KOPT-K1 (cell line): Measurements from ENCODE around the gene OVOL1.

Experiments
- H3K27ac ChIP-seq: fragments of 200-600 bp; sonication (generic); 2 replicates; pipeline ENCODE4 v1.5.1; 2016; ENCODE audit warnings: antibody characterized with exemption, mild to moderate bottlenecking, low read depth, low read length; ENCODE audit not compliant: poor library complexity, severe bottlenecking
- H3K36me3 ChIP-seq: fragments of 200-600 bp; sonication (generic); 2 replicates; pipeline ENCODE4 v1.5.1; 2017; ENCODE audit warnings: antibody characterized with exemption, mild to moderate bottlenecking, low read length, moderate library complexity; ENCODE audit not compliant: insufficient read depth
- H3K9me3 ChIP-seq: fragments of 200-600 bp; sonication (generic); 2 replicates; pipeline ENCODE4 v1.5.1; 2017; ENCODE audit warnings: antibody characterized with exemption, low read length, mild to moderate bottlenecking; ENCODE audit not compliant: insufficient read depth, poor library complexity, severe bottlenecking

OVOL1 gene

DNA sequence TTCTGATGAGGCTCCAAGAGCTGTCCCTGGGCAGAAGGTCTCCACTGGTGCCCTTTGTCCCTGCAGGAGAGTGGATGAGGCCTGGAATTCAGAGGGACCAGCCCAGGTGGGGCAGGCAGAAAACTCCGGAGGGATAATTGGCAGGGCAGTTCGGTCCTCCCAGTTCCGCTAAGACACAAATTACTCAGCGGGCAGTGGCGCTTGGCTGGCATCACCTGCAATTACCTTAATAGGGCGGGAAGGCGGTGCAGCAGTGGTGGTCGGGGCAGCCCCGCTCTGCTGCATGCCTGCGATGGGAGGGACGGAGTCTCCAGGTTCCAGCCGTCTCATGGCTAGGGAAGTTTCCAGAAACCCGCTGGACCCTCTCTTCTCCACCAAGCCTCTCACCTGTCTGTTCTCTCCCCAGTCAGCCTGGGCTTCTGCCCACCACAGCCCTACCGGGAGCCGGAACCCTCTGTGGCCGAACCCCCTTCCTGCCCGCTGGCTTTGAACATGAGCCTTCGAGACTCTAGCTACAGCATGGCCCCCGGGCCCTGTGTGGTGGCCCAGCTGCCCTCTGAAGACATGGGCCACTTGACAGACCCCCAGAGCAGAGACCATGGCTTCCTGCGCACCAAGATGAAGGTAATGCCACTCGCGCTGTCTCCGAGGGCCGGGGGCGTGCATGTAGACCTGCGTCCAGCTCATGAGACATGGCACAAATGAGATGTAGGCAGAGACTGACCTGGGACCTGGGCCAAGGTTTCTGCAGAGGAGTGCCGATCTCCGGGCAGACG lies 7.0 kb downstream of the OVOL1 start:
- Histone ChIP-seq H3K36me3 (no peaks in the 10 kb centered on the region), H3K27ac (no peak overlapping the region), H3K9me3 (no peaks in the 10 kb centered on the region)

DNA sequence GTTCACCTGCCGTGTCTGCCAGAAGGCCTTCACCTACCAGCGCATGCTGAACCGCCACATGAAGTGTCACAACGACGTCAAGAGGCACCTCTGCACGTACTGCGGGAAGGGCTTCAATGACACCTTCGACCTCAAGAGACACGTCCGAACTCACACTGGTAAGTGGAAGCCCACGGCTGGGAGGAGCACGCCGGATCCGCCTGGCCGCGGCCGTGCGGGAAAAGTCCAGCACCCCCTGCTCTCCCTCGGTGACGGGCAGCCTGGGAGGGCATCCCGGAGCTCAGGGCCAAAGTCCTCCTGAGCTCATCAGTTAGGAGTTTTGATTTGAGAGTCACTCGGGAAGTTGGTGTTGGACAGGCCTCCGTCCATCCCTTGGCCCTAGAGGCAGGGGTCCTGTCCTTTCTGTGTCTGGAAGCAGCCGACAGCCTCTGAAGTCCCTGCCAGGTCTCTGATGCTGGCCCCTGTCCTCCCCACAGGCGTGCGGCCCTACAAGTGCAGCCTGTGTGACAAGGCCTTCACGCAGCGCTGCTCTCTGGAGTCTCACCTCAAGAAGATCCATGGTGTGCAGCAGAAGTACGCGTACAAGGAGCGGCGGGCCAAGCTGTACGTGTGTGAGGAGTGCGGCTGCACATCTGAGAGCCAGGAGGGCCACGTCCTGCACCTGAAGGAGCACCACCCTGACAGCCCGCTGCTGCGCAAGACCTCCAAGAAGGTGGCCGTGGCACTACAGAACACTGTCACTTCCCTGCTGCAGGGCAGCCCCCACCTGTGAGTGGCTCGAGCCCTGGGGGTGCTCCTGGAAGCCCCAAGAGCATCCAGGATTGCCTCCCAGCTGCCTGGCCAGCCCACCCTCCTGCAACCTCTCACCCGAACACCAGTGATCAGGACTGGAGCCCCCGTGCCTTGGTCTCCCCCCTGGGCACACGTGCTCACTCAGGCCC lies 8.0 kb downstream of the OVOL1 start:
- H3K27ac ChIP-seq: no peak overlapping the region
- no peaks in the 10 kb centered on the region for H3K9me3 ChIP-seq
- H3K36me3 ChIP-seq: no peaks in the 10 kb centered on the region

DNA sequence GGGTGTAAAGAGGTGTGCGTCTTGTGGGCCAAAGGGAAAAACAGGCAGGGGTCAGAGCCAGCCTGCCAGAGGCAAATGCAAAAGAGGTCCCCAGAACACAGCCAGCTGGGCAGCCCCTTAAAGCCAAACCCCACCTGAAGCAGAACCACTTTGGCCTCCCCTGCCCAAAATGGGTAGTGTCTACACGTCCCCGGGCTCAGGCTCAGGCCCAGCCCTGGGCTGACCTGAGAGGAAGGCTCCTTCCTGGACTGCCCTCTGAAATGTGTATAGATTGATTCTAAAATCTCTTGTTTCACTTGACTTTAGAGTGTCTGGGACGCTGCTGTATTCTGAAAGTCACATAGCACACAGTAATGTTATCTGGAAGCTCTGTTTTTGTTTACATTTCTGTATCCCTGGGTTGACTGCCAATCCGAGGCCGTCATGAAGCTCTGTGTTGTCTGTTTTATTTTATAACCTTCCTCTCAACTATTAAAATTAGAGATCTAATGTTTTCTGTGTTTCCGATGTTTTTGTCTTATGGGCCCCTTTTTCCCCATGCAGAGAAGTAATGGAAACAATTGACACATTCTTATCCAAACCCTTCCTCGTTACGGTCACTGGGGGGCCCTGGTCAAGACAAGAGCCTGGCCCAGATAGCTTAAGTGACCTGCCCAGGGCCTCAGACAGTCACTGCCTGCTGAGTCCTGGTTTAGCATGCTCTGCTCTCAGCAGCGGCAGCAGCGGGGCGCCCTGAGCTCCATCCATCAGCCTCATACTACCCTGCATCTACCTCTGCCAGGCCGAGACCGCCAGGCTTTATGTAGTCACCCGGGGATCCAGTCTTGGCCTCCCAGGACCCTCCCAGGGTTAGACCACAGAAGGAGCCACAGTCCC lies 10.1 kb downstream of the OVOL1 start:
- Histone ChIP-seq H3K27ac (no peak overlapping the region), H3K36me3 (no peaks in the 10 kb centered on the region)

DNA sequence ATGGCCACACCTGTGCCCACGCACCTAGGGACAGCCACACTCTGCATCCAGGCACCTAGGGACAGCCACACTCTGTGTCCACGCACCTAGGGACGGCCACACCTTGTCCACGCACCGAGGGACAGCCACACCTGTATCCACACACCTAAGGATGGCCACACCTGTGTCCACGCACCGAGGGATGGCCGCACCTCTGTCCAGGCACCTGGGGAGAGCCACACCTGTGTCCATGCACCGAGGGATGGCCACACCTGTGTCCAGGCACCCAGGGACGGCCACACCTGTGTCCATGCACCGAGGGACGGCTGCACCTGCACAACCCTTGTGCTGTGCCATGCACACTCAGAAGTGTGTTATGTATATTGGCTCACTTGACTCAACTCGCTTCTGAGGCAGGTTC lies 10.8 kb downstream of the OVOL1 start:
- Histone ChIP-seq H3K36me3 (no peaks in the 10 kb centered on the region), H3K27ac (no peak overlapping the region), H3K9me3 (no peaks in the 10 kb centered on the region)

More for the DNA sequence above, 10.1 kb downstream of the OVOL1 start:
- H3K9me3 ChIP-seq: no peaks in the 10 kb centered on the region

DNA sequence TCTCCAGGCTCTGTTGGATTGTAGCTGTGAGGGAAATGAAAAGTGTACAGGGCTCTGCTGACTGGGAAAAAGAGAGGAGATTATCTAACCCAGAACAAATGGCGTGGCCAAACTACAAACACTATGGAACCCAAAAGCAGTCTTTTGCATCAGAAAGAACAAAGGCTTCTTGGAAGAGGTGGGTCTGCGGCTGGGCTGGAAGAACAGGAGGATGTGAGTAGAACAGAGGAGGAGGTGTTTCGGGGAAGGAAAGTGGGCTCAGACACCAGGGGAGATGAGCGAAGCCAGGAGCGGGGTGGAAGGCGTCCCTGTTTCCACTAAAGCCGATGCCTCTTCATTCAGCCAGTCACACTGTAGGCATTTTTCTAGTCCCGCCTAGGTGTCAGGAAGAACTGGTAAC lies 12.0 kb downstream of the OVOL1 start:
- no peaks in the 10 kb centered on the region for H3K36me3 ChIP-seq
- H3K9me3 ChIP-seq: no peaks in the 10 kb centered on the region
- H3K27ac ChIP-seq: peak overlapping the region; percentile 18

DNA sequence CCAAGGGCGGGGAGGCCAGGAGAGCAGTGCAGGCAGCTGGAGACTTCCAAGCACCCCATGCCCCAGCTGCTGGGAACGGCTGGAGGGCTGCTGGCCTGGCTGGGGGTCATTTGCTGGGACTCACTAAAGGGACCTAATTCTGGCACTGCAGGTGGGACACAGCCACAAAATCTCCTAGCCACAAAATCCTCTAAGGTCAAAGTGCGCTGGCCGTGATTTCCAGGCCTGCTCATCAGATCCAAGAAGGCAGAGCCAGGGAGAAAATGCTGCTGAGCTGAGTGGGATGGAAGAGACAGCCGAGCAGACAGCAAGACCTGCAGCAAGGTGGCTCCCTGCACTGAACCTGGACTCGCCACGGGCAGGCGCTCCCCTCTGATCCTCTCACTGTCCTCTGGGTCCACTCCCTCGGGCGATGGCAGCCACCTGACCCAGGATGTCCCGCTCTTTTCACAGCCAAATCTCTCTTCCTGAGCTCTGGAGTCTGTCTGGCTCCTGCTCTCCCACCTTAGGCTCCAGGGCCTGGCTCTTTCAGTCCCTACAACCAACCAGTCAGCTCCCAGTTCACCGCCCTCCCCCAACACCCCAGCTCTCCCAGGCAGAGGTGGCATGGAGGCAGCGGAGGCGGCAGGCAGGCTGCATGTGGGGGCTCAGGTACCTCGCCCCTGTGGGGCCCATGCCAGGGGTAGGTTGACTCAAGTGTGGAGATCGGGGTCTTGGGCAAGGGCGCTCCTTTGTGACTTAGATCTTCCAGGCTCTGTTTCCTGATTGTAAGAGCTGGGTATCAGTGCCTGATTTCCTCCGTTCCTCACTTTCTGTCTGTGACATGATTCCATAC lies 14.5 kb downstream of the OVOL1 start:
- no peaks in the 10 kb centered on the region for H3K36me3 ChIP-seq
- H3K27ac ChIP-seq: no peak overlapping the region
- H3K9me3 ChIP-seq: no peaks in the 10 kb centered on the region

DNA sequence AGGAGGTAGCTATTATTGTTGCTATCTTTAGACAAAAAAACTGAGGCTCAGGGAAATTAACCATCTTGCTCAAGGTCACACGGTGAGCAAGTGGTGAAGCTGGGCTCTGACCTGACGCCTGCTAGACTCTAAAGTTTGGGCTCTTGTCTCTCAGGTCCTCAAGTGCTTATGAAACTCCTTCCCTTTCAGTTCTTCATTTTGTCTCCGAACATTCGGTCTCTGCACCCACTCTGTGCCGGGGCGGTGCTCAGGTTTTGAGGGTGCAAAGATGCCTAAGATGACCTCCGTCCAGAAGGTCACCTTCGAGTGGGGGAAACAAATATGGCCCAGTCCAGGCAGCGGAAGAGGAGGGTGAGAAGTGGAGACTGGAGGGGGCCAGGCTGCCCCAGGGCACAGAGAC lies 16.0 kb downstream of the OVOL1 start:
- H3K27ac ChIP-seq: no peak overlapping the region
- no peaks in the 10 kb centered on the region for H3K36me3 ChIP-seq

DNA sequence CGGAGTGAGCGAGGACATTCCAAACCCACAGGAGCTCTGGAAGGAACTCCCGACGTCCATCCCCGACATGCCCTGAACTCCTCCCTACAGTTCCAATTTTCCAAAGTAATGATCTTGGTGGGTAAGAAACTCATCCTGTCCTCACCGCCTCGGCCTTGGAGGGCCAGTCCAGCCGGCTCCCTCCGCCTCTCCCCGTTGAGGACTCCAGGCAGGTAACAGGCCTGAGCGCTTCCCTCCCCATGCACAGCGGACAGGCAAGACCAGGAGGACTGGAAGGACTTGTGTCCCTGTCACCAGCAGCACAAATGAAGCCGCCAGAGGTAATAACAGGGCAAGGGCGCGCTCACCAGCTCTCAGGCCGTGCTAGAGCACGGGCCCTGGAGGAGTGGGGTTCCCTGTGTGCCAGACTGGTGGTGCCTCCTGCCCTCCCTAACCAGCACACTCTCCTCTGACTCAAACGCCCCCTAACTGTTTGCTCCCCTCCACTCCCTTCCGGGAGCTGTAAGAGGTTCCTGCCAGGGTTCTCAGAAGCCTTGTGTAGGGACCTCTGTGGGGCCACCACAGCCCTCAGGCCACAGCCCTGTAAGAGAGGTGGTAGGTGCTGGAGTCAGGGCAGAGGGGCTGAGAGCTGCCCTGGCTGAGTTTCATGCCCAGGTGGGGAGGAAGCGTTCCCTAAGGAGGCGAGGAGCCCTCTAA lies 17.1 kb downstream of the OVOL1 start:
- Histone ChIP-seq H3K9me3 (no peaks in the 10 kb centered on the region), H3K27ac (no peak overlapping the region), H3K36me3 (no peaks in the 10 kb centered on the region)

More for the DNA sequence above, 16.0 kb downstream of the OVOL1 start:
- no peaks in the 10 kb centered on the region for H3K9me3 ChIP-seq

DNA sequence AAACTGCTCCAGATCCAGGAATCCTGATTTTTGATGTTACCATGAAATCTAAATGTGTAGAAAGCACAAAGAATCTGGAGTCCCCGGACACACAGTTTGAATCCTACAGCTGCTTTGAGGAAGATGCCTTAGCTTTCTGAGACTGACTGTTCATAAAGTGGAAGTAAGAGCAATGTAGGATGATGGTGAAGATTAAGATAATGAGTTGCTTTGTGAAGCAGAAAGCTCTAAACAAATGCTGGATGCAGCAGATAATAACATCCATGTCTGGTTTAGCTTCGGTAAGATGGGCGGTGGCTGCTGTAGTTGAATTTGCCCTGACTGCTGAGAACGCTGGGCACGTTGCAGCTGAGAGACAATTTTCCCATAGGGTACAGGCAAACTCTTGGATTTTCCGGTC lies 20.1 kb downstream of the OVOL1 start:
- Histone ChIP-seq H3K9me3 (no peaks in the 10 kb centered on the region), H3K27ac (no peak overlapping the region), H3K36me3 (no peaks in the 10 kb centered on the region)

DNA sequence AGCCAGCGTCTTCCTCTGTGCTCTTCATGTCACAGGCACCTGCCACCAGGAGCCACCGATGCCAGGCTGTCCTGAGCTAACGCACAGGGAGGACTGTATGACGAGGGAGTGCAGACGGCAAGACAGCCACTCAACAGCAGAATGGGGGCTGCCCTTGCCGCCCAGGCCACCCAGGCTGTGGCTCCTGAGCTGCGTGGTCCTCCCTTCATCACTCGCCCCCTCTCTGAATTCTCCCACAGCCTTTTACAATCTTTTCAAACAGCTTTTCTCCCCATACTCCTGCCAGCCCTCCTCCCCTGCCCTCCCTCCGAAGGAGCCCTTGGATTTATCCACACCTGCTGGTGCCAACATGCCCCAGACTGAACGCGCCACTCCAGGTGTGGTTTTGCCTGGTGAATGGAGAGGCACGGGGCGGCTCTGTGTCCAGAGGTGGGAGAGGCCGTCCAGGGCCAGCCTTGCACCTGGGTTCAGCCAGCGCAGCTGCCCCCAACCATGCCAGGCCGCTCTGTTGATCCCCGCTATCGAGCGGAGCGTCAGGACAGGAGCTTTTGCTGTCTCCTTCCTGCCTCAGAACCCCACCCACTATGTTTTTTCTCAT lies 22.0 kb downstream of the OVOL1 start:
- Histone ChIP-seq H3K27ac (no peak overlapping the region), H3K36me3 (no peaks in the 10 kb centered on the region), H3K9me3 (no peaks in the 10 kb centered on the region)

DNA sequence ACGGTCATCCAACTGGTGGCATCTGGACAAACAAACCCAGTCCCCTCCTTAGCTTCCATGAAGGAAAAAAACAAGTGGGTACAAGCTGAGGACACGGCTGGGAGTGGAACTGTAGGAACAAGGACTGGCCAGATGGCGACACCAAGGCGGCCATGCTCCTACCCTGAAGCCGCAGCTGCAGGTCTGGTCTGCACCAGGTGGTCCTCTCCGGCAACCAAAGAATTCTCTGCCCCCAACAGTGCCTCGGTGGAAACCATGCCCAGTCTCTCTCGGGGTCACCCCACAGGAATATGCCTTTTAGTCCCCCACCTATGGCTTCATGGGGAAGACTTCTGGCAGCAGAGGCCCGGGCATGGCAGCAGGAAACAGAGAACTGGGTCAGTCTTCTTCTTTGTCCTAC lies 22.6 kb downstream of the OVOL1 start:
- no peaks in the 10 kb centered on the region for H3K9me3 ChIP-seq
- no peaks in the 10 kb centered on the region for H3K36me3 ChIP-seq
- no peak overlapping the region for H3K27ac ChIP-seq

DNA sequence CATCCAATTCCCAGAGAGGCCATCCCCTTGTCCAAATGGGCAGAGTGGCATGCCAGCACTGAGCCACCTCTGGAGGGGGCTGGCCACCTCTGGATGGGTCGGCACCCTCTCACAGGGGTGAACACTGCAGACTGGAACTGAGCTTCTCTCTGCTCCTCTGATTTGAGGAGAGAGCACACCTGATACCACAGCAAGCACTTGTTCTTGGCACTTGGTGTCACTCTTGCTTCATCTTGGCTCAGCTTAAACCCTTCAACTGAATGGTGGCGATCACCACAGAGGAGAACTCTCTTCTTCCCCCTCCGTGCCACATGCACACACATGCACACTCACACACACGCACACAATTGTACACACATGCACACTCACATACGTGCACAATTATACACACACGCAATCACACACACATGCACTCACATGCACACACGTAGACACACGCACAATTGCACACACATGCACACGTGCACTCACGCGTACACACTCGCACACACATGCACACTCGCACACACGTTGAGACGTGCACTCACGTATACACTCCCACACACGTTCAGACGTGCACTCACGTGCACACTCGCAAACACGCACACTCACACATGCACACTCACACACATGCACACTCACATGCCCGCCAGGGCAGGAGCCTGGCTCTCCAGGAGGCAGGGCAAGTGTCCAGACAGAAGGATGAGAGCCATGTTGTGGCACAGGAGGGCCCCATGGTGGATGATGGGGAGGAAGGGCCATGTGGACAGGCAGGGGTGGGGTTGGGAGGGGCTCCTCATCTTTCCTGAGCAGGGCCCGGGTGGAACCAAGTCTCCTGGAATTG lies 23.4 kb downstream of the OVOL1 start:
- H3K36me3 ChIP-seq: no peaks in the 10 kb centered on the region
- H3K27ac ChIP-seq: no peak overlapping the region
- no peaks in the 10 kb centered on the region for H3K9me3 ChIP-seq
